ENCODE data around the gene SENP6.

GRCh38 chr6:75621846-75622245 lies 20.2 kb downstream of the SENP6 start:
- TF ChIP-seq, protein P1, sequence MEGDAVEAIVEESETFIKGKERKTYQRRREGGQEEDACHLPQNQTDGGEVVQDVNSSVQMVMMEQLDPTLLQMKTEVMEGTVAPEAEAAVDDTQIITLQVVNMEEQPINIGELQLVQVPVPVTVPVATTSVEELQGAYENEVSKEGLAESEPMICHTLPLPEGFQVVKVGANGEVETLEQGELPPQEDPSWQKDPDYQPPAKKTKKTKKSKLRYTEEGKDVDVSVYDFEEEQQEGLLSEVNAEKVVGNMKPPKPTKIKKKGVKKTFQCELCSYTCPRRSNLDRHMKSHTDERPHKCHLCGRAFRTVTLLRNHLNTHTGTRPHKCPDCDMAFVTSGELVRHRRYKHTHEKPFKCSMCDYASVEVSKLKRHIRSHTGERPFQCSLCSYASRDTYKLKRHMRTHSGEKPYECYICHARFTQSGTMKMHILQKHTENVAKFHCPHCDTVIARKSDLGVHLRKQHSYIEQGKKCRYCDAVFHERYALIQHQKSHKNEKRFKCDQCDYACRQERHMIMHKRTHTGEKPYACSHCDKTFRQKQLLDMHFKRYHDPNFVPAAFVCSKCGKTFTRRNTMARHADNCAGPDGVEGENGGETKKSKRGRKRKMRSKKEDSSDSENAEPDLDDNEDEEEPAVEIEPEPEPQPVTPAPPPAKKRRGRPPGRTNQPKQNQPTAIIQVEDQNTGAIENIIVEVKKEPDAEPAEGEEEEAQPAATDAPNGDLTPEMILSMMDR (conservative IDR thresholded peaks at IDR 0.05): no peak
- no peak for TF ChIP-seq ZFX (IDR thresholded peaks at IDR 0.05)
